ENCODE data around the gene SPATA1. TPM values are rescaled to one million over a fixed set of nuclear protein-coding genes. Genes with fewer than 3 reads are reported as not detected.

SPATA1 gene
- total RNA-seq = 0.08 TPM in 1 of 2 replicates, not detected in the other

DNA sequence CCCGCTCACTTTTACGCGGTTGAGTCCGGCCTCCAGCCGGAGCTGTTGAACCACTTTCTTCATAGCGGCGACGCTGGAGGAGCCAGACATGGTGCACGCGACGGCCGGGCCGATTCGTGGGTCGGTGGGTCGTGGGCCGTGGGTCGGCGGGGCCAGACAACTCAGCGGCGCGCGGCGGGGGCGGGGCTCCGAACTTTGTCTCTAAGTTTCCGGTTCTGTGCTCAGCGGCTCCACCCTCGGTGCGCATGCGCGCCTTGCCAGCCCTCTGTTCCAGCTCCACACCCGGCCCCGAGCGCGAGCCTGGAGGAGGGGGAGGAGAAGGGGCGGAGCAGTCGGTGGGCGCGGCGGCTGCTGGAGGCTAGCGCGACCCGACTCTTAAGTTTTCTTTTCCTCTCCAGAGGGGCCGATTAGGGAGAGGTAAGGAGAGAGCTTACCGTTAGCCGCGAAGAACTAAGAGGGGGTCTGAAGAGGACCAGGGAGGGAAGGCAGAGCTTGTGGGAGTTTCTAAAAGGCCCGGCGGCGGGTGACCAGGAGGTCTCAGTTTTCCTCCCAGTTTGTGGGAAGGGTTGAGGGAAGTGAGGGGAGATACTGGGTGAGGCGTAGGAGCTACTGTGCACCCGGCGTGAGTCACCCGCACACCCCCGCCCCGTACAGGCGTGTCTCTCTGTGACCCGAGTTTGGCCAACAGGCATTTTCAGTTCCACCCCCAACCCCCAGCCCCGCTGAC lies at the start of gene SPATA1, which contains the start of gene GNG5:
SPATA1 (plus strand) TSS at position 385 of the 727 bp plus-strand sequence. CDS start 9,974 bp downstream, outside the sequence.
GNG5 (minus strand) TSS at position 580 of the 727 bp plus-strand sequence; CDS start at position 90, 490 bp downstream.

DNA sequence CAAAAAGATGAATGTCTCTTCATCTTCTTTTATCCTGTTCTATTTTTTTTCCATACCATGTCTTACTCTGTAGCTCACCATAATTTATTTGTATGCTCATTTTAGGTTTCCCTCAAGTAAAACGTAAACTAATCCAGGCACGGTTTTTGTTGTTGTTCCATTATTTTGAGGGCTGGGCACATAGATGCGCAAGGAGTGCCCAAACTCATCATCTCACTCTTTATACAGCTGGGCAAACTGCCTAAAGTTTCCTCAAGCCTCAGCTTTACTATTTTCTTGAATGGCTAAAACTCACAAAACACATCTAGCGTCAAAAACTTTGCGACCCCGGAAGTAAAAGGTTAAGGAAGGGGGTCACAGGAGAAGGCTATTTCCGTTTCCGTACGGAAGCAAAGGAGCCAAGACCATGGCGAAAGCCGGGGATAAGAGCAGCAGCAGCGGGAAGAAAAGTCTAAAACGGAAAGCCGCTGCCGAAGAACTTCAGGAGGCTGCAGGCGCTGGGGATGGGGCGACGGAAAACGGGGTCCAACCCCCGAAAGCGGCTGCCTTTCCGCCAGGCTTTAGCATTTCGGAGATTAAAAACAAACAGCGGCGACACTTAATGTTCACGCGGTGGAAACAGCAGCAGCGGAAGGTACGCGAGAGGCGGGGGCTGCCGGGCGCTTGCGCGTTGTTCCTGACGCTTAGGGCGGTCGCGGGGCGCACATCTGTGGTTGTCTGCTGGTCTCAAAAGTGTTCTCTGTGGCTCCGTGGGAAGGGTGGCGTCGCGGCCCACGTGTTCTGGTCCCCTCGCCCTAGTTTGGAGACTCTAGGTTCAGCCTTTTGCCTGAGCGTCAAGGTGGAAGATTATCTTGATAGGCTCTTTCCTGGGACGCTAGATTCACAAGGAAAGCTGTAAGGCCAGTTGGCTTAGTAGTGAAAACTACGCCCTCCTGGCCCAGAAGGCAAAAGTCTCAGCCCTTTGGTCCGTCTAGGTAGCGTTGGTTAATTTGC lies 27.0 kb upstream of the SPATA1 start, which contains the start of gene RPF1:
RPF1 (plus strand) TSS at position 391 of the 993 bp plus-strand sequence; CDS start at position 407, 16 bp downstream.

DNA sequence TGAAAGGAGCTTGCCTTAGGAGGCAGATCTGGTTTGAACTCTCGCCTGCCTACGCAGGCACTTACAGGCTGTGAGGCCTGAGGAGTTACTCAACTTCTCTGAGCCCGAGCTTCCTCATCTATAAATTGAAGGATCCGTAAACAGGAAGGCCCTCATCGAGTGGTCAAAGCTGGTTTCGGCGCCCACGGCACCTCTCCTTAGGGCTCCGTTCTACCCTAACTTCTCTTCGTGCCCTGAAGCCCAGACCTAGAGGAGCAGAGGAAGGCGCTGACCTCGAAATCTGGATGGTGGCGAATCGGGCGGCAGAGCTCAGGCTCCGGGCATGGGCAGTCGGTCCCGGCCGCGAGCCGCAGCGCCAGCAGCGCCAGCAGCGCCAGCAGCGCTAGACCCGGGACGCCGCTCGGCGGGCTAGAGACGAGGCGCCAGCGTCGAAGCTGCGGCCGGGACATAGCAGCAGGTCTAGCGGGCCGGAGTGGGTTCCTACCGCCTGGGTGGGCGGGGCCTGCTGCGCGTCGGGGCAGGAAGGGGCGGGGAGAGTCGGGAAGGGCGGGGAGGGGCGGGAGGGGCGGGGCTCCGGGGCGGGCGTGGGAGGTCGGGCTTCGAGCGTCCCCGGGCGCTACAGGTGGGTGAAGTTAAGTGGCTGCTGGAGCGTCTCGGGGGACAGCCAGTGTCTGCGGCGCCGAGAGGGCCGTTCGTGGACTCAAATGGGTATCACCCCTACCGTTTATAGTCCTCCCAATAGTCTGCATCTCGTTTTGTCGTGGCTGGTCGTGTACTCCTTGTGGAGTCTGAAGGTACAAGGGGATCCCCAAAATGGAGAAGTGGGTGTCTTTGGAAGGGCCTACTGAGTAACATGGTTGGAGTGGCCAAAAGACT lies 68.0 kb downstream of the SPATA1 start, which contains the start of gene CTBS:
CTBS (minus strand) TSS at position 474 of the 876 bp plus-strand sequence; CDS start at position 449, 25 bp downstream.

Other genes with a start within 250 kb of the SPATA1 start
- gene SAMD13, start 204.7 kb upstream of the SPATA1 start, total RNA-seq = 0.70 and 0.87 TPM in 2 replicates
- gene DNASE2B, start 107.9 kb upstream of the SPATA1 start, total RNA-seq = not detected in 2 replicates
- gene RPF1, start 27.1 kb upstream of the SPATA1 start, total RNA-seq = 41.9 and 59.6 TPM in 2 replicates
- gene GNG5, start 195 bp downstream of the SPATA1 start, total RNA-seq = 100 and 103 TPM in 2 replicates
- gene CTBS, start 68.1 kb downstream of the SPATA1 start, total RNA-seq = 8.2 and 13.3 TPM in 2 replicates
- gene SSX2IP, start 184.1 kb downstream of the SPATA1 start, total RNA-seq = 11.2 and 14.1 TPM in 2 replicates

Measured in hair follicular keratinocyte (primary cell).